BE2C (cell line): Measurements from ENCODE around the gene GGCT.
A peak's percentile ranks its signal among the peaks of the same experiment; 100 is the strongest.
"Not testable (repeated sequence)": the region's sequence is repeated elsewhere in the genome, so short reads cannot be mapped to it uniquely, and the experiment has no call there.

Experiments
- DNase-seq: peaks from one replicate; pipeline ENCODE4 v3.0.0-alpha.2; 2020
- H3K27me3 ChIP-seq: fragments of 250-450 bp; sonication (Bioruptor Pico); 2 replicates; pipeline ENCODE4 v1.5.1; 2020; ENCODE audit warnings: mild to moderate bottlenecking
- H3K36me3 ChIP-seq: fragments of 250-450 bp; sonication (Bioruptor Pico); 2 replicates; pipeline ENCODE4 v1.5.1; 2020; ENCODE audit warnings: mild to moderate bottlenecking
- H3K4me1 ChIP-seq: fragments of 250-450 bp; sonication (Bioruptor Pico); 2 replicates; pipeline ENCODE4 v1.5.1; 2020
- H3K4me3 ChIP-seq: 2 replicates; pipeline ENCODE4 v1.5.1; 2011; ENCODE audit warnings: low read depth, low read length
- H3K9me3 ChIP-seq: fragments of 250-450 bp; sonication (Bioruptor Pico); 2 replicates; pipeline ENCODE4 v1.5.1; 2020
- TF ChIP-seq, protein P1 (sequence below): IDR thresholded peaks from 2 replicates; pipeline ENCODE4 v1.5.1; 2012; ENCODE audit warnings: mild to moderate bottlenecking, low read depth, low read length

The GGCT gene

DNA sequence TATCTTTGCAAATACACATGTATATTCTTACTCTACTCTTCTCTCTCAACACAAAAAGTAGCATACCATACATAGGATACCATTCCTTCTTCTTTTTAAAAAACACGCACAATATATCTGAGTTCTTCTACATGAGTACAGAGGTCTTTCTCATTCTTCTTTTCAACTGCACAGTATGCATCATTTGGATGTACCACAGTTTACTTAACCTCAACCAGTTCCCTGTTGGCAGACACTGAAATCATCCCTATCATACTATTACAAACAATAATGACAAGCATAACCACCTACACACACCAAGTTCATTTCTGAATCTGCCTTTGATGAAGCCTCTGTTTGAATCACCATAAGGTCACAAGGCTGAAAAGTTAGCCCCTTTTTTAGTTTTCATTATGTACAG is 25.7 kb upstream of the GGCT start:
- Histone ChIP-seq H3K36me3 (no peaks in the 10 kb centered on the region), H3K4me3 (no peak overlapping the region), H3K27me3 (no peaks in the 10 kb centered on the region), H3K9me3 (no peaks in the 10 kb centered on the region), H3K4me1 (no peaks in the 10 kb centered on the region)
- TF ChIP-seq, protein P1, sequence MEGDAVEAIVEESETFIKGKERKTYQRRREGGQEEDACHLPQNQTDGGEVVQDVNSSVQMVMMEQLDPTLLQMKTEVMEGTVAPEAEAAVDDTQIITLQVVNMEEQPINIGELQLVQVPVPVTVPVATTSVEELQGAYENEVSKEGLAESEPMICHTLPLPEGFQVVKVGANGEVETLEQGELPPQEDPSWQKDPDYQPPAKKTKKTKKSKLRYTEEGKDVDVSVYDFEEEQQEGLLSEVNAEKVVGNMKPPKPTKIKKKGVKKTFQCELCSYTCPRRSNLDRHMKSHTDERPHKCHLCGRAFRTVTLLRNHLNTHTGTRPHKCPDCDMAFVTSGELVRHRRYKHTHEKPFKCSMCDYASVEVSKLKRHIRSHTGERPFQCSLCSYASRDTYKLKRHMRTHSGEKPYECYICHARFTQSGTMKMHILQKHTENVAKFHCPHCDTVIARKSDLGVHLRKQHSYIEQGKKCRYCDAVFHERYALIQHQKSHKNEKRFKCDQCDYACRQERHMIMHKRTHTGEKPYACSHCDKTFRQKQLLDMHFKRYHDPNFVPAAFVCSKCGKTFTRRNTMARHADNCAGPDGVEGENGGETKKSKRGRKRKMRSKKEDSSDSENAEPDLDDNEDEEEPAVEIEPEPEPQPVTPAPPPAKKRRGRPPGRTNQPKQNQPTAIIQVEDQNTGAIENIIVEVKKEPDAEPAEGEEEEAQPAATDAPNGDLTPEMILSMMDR, result no peak
- DNase-seq, result no peak

DNA sequence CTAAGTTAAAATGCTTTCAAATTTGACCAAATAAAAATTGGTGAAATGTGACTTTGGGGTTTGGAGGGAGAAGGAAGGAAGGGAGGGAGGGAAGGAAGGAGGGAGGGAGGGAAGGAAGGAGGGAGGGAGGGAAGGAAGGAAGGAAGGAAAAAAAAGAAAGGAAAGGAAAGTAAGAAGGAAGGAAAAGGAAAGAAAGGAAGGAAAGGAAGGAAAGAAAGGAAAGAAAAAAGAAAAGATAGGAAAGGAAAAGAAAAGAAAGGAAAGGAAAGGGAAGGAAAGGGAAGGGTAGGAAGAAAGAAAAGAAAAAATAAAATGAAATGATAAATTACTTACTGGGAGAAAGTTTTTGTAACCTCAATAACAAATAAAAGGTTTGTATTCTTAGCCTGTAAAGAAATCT is 24.1 kb upstream of the GGCT start:
- Histone ChIP-seq H3K4me1 (no peaks in the 10 kb centered on the region), H3K27me3 (no peaks in the 10 kb centered on the region), H3K4me3 (no peak overlapping the region), H3K36me3 (no peaks in the 10 kb centered on the region), H3K9me3 (no peaks in the 10 kb centered on the region)
- DNase-seq, result no peak
- TF ChIP-seq, protein P1, result no peak

- DNase-seq, H3K9me3 ChIP-seq, H3K4me3 ChIP-seq, H3K27me3 ChIP-seq, H3K36me3 ChIP-seq, H3K4me1 ChIP-seq: not testable (repeated sequence)
Observed at GRCh38 chr7:30527297-30527696, 22.7 kb upstream of the GGCT start.

DNA sequence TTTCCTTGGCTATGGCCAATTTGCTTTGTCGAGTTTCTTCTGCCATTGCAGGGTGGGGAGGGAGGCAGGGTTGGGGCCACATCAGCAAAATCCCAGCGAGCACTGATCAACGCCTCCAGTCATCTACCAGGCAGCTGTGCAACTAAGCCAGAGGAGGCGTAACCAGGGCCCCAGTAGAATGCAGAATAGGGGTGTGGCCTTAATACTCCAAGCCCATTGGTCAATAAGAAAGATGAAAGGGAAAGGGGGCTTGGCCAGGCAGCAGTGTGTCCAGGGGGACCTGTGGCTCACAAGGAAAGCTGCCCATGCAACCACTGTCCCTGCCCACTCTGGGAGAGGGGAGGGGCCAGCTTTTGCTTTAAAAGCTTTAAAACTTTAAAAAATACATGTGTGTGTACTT is 21.5 kb upstream of the GGCT start:
- TF ChIP-seq, protein P1, result no peak
- peak; percentile 53 for DNase-seq
- no peak overlapping the region for H3K4me3 ChIP-seq
- H3K9me3 ChIP-seq, result no peaks in the 10 kb centered on the region
- no peaks in the 10 kb centered on the region for H3K27me3 ChIP-seq
- no peaks in the 10 kb centered on the region for H3K4me1 ChIP-seq
- H3K36me3 ChIP-seq, result no peaks in the 10 kb centered on the region

GRCh38 chr7:30525429-30525828 is 20.8 kb upstream of the GGCT start:
- no peaks in the 10 kb centered on the region for H3K36me3 ChIP-seq
- no peaks in the 10 kb centered on the region for H3K9me3 ChIP-seq
- TF ChIP-seq, protein P1, result no peak
- no peaks in the 10 kb centered on the region for H3K27me3 ChIP-seq
- no peak overlapping the region for H3K4me3 ChIP-seq
- H3K4me1 ChIP-seq, result peaks cover under 1% of the 10 kb centered on the region; the same call in 1 of the 2 replicates
- DNase-seq, result no peak

- no peak for DNase-seq
- TF ChIP-seq, protein P1, result no peak
- peaks cover 2% of the 10 kb centered on the region; the same call in 1 of the 2 replicates for H3K4me1 ChIP-seq
Observed at GRCh38 chr7:30524545-30524944, 19.9 kb upstream of the GGCT start.

GRCh38 chr7:30523466-30523865 is 18.8 kb upstream of the GGCT start:
- no peak overlapping the region for H3K4me3 ChIP-seq
- peaks cover 2% of the 10 kb centered on the region; the same call in 1 of the 2 replicates for H3K4me1 ChIP-seq
- H3K36me3 ChIP-seq, result no peaks in the 10 kb centered on the region
- DNase-seq, result no peak
- TF ChIP-seq, protein P1, result no peak
- no peaks in the 10 kb centered on the region for H3K9me3 ChIP-seq
- H3K27me3 ChIP-seq, result no peaks in the 10 kb centered on the region

More at GRCh38 chr7:30524545-30524944, 19.9 kb upstream of the GGCT start:
- Histone ChIP-seq H3K36me3 (no peaks in the 10 kb centered on the region), H3K27me3 (no peaks in the 10 kb centered on the region), H3K9me3 (no peaks in the 10 kb centered on the region), H3K4me3 (no peak overlapping the region)
